PFSK-1 (cell line): ENCODE measurements around the gene NOTUM.

Experiments
- FOXP2 ChIP-seq: optimal IDR thresholded peaks from 2 replicates; pipeline ENCODE3; 2011; ENCODE audit warnings: borderline replicate concordance, control low read depth, inconsistent platforms; ENCODE audit not compliant: insufficient read depth; ENCODE audit errors: extremely low read length, extremely low read depth
- TAF1 ChIP-seq: IDR thresholded peaks from 2 replicates; pipeline ENCODE4 v1.6.1; 2012; ENCODE audit warnings: low read length, control low read depth, borderline replicate concordance; ENCODE audit not compliant: insufficient read depth

DNA sequence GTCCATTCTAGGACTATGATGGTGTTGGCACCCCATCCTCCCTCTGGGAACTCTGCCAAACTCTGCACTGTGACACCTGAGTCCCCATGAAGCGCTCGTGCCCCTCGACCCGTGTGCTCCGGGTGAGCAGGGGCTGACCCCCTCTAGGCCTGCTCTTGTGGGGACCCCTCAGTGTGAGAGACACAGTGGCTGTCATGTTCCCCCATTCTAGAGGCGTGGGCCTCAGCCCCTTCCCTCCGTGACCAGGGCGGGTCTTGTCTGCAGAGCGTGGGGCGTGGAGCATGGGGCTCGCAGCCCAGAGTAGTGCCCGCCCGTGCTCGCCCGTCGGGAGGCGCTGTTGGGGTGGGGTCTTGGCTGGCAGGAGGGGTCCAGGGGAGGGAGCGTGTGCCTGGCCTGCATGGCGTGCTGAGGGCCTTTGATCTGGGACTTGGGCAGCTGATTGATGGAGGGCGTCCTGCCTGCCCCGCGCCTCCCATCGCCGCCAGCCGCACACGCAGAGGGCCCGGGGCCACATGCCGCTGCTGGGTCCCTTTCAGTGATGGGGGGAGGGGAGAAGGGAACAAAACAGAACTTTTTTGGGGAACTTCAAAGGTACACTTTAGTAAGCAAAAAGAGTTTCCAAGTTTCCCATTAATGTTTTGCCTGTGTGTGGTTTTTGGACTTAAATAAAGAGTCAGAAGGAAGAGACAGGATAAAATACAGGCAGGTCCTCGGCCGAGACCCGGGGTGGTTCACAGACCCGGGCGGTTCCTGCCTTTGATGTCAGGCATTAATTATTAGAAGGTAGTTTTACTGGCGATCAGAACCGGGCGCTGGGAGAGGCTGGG lies 39.2 kb upstream of the NOTUM start:
- TF ChIP-seq TAF1 (no peak), FOXP2 (no peak)
